Stomach (tissue), 4 donors: ENCODE measurements around the gene TBCK.

ENCODE experiments used
- CTCF ChIP-seq, 7 experiments: fragments of 450-650 bp in 4 of 7; fragments of 200-600 bp in 3 of 7; sonication (generic) in 3 of 7; IDR thresholded peaks; one replicate each; pipeline ENCODE4 v1.5.1; 2016 to 2019; ENCODE audit warnings: antibody characterized with exemption in 7 of 7, control low read depth in 2 of 7, mild to moderate bottlenecking in 1 of 7
- EP300 ChIP-seq: sonication (generic); formaldehyde crosslinking; IDR thresholded peaks from one replicate; pipeline ENCODE4 v1.6.1; 2017; ENCODE audit warnings: antibody characterized with exemption
- POLR2A ChIP-seq, 4 donors: fragments of 450-650 bp; IDR thresholded peaks; one replicate each; pipeline ENCODE4 v1.6.1; 2016; ENCODE audit warnings: antibody characterized with exemption in 4 of 4, control low read depth in 2 of 4, mild to moderate bottlenecking in 1 of 4, moderate library complexity in 1 of 4
- POLR2AphosphoS5 ChIP-seq, 3 donors: sonication (generic); formaldehyde crosslinking; IDR thresholded peaks; one replicate each; pipeline ENCODE4 v1.6.1; 2016; ENCODE audit warnings: antibody characterized with exemption in 3 of 3

- TF ChIP-seq CTCF (IDR thresholded peaks at IDR 0.05) (no peak), POLR2AphosphoS5 (IDR thresholded peaks at IDR 0.05) (no peak), POLR2A (IDR thresholded peaks at IDR 0.05) (no peak), EP300 (no peak)
Observed at GRCh38 chr4:106116025-106116424, 200.0 kb downstream of the TBCK start.
